Measurements from ENCODE around the gene TNFRSF19.

- TF ChIP-seq CTCF (IDR thresholded peaks at IDR 0.05; ENCODE audit: low read length) (no peak), EZH2 (optimal IDR thresholded peaks at IDR 0.05; ENCODE audit: low read depth, low read length) (no peak)
Measured at GRCh38 chr13:23580684-23581060, 10.5 kb downstream of the TNFRSF19 start.

Data from MM.1S (cell line).